ENCODE data around the gene OPCML. TPM values are rescaled to one million over a fixed set of nuclear protein-coding genes. Genes with fewer than 3 reads are reported as not detected.

The OPCML gene
- total RNA-seq, 1 experiment from 2014 or later = not detected

GRCh38 chr11:132445859-132446291 is 1086.4 kb downstream of the OPCML start:
- no peaks in the 10 kb centered on the region for H3K9me2 ChIP-seq (replicated peaks; ENCODE audit: low read length)
- H3K4me1 ChIP-seq (ENCODE audit: insufficient read depth, low read length) = no peaks in the 10 kb centered on the region
- H3K36me3 ChIP-seq (ENCODE audit: low read depth, low read length) = no peaks in the 10 kb centered on the region
- no peak overlapping the region for H3K9ac ChIP-seq (ENCODE audit: low read length)
- no peaks in the 10 kb centered on the region for H3K79me2 ChIP-seq (ENCODE audit: low read length)
- DNase-seq = no peak
- ChIA-PET CTCF (no interaction called here), POLR2A (ENCODE audit: unreplicated experiment) (no interaction called here)
- no peak overlapping the region for H3K4me3 ChIP-seq (ENCODE audit: low read length)
- no peak overlapping the region for H3K4me2 ChIP-seq (ENCODE audit: low read length)
- H3K27ac ChIP-seq (ENCODE audit: low read length) = no peak overlapping the region
- no peak for TF ChIP-seq EZH2 (IDR thresholded peaks at IDR 0.05; ENCODE audit: low read length, unreplicated experiment)
- TF ChIP-seq EZH2phosphoT487 (IDR thresholded peaks at IDR 0.05; ENCODE audit: borderline replicate concordance, low read length) = no peak
- TF ChIP-seq CTCF (conservative IDR thresholded peaks at IDR 0.05; ENCODE audit: low read depth, low read length) = no peak
- no TSS peak for BruUV-seq (replicated peaks)
- intact Hi-C loops (cut with micrococcal nuclease) = no loop called here
- 0 out of 2 replicates have a peak, but pooled peaks cover 20% of the 10 kb centered on the region for H3K9me3 ChIP-seq (ENCODE audit: low read length)
- H3K27me3 ChIP-seq (ENCODE audit: low read length) = no peaks in the 10 kb centered on the region
- no peak for ATAC-seq
- H2AFZ ChIP-seq (ENCODE audit: low read length) = no peak overlapping the region
- H3F3A ChIP-seq (ENCODE audit: low read length, unreplicated experiment) = no peaks in the 10 kb centered on the region
- H4K20me1 ChIP-seq (ENCODE audit: low read length) = no peaks in the 10 kb centered on the region

DNA sequence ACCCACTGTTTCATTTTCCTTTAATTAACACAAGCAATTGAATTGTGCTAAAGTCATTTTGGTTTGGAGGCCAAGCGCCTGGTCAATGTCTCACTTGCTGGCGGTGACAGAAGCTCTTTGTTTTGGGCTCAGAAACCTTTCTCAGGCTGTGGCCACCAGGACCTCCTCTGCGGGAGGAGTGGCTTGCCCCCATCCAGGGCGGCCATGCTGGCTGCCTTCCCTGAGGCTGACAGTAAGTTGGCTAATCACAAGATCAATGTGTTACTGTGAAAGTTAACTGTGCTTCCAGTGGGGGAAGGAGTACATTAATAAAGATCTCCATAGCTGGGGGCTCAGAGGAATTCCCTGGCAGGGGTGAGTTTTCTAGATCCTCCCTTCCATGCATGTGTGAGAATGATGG is 1087.4 kb downstream of the OPCML start:
- Histone ChIP-seq H2AFZ (ENCODE audit: low read length) (no peak overlapping the region), H3K9me3 (ENCODE audit: low read length) (0 out of 2 replicates have a peak, but pooled peaks cover 19% of the 10 kb centered on the region), H3K27me3 (ENCODE audit: low read length) (no peaks in the 10 kb centered on the region), H3K4me3 (ENCODE audit: low read length) (no peak overlapping the region), H3K4me2 (ENCODE audit: low read length) (no peak overlapping the region), H4K20me1 (ENCODE audit: low read length) (no peaks in the 10 kb centered on the region), H3F3A (ENCODE audit: low read length, unreplicated experiment) (no peaks in the 10 kb centered on the region), H3K9me2 (replicated peaks; ENCODE audit: low read length) (no peaks in the 10 kb centered on the region), H3K4me1 (ENCODE audit: insufficient read depth, low read length) (no peaks in the 10 kb centered on the region), H3K27ac (ENCODE audit: low read length) (no peak overlapping the region), H3K36me3 (ENCODE audit: low read depth, low read length) (no peaks in the 10 kb centered on the region), H3K9ac (ENCODE audit: low read length) (no peak overlapping the region), H3K79me2 (ENCODE audit: low read length) (no peaks in the 10 kb centered on the region)
- no TSS peak for BruUV-seq (replicated peaks)
- ChIA-PET CTCF (no interaction called here), POLR2A (ENCODE audit: unreplicated experiment) (no interaction called here)
- no peak for ATAC-seq
- no peak for TF ChIP-seq EZH2phosphoT487 (IDR thresholded peaks at IDR 0.05; ENCODE audit: borderline replicate concordance, low read length)
- TF ChIP-seq EZH2 (IDR thresholded peaks at IDR 0.05; ENCODE audit: low read length, unreplicated experiment) = no peak
- no peak for TF ChIP-seq CTCF (conservative IDR thresholded peaks at IDR 0.05; ENCODE audit: low read depth, low read length)
- intact Hi-C loops (cut with micrococcal nuclease) = no loop called here
- DNase-seq = no peak

GRCh38 chr11:132439711-132440255 is 1092.5 kb downstream of the OPCML start:
- Histone ChIP-seq H3K4me3 (ENCODE audit: low read length) (no peak overlapping the region), H3K36me3 (ENCODE audit: low read depth, low read length) (no peaks in the 10 kb centered on the region), H3K4me1 (ENCODE audit: insufficient read depth, low read length) (no peaks in the 10 kb centered on the region), H3K9me3 (ENCODE audit: low read length) (peaks cover 28% of the 10 kb centered on the region; the same call in 1 of the 2 replicates), H3K9ac (ENCODE audit: low read length) (no peak overlapping the region), H2AFZ (ENCODE audit: low read length) (no peak overlapping the region), H3K79me2 (ENCODE audit: low read length) (no peaks in the 10 kb centered on the region), H4K20me1 (ENCODE audit: low read length) (no peaks in the 10 kb centered on the region), H3K27ac (ENCODE audit: low read length) (no peak overlapping the region), H3K4me2 (ENCODE audit: low read length) (no peak overlapping the region), H3K9me2 (replicated peaks; ENCODE audit: low read length) (no peaks in the 10 kb centered on the region), H3F3A (ENCODE audit: low read length, unreplicated experiment) (no peaks in the 10 kb centered on the region), H3K27me3 (ENCODE audit: low read length) (no peaks in the 10 kb centered on the region)
- no TSS peak for BruUV-seq (replicated peaks)
- TF ChIP-seq EZH2 (IDR thresholded peaks at IDR 0.05; ENCODE audit: low read length, unreplicated experiment) (no peak), CTCF (conservative IDR thresholded peaks at IDR 0.05; ENCODE audit: low read depth, low read length) (no peak), EZH2phosphoT487 (IDR thresholded peaks at IDR 0.05; ENCODE audit: borderline replicate concordance, low read length) (no peak)
- ATAC-seq (no peak), DNase-seq (no peak)
- CTCF ChIA-PET = no interaction called here
- POLR2A ChIA-PET (ENCODE audit: unreplicated experiment) = no interaction called here
- intact Hi-C loops (cut with micrococcal nuclease) = no loop called here

Data from PC-3 (cell line).